Caki2 (cell line): ENCODE results near the gene MYOF. TPM values are rescaled to one million over a fixed set of nuclear protein-coding genes. Genes with fewer than 3 reads are reported as not detected.
"Not testable (repeated sequence)": the region's sequence is repeated elsewhere in the genome, so short reads cannot be mapped to it uniquely, and the experiment has no call there.

ENCODE experiments used
- DNase-seq: peaks from one replicate; pipeline ENCODE4 v3.0.0-alpha.2; 2015; ENCODE audit warnings: low read depth
- in situ Hi-C: cut with HindIII; loops from 2 replicates; pipeline ENCODE4 v1.10.0; 2016; ENCODE audit warnings: low sequenced_read_pairs, low pct_unique_long_range_greater_than_20kb, mixed read lengths
- total RNA-seq: library from RNA; depleted of rRNA; stranded (reverse); fragments of >200 nt; shearing (Covaris generic); gene quantifications from 2 replicates; pipeline ENCODE4 v1.2.3, GENCODE V29; 2014; ENCODE audit warnings: low replicate concordance

The MYOF gene
- total RNA-seq, 1 experiment from 2014 or later, result 83.1 TPM

DNA sequence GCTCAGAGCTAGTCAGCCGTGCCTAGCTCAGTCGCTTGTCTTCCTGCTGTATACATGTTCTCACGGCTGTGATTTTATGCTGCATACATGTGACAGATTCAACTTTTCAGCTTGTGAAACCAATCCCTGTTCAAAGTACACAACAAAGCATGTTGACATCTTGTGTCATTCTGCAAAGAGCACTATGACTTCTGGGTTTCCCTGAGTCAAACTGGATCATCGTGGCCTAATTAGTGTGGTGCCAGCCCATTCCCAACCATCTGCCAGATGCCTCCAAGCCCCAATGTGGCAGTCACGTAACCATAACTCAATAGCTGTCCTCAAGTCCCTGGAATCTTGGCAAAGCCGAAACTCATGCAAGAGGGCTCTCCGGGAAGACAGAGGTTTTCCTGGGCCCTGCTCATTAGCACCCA is 144.8 kb downstream of the MYOF start:
- DNase-seq, result no peak
- in situ Hi-C loops, result no loop called here

DNA sequence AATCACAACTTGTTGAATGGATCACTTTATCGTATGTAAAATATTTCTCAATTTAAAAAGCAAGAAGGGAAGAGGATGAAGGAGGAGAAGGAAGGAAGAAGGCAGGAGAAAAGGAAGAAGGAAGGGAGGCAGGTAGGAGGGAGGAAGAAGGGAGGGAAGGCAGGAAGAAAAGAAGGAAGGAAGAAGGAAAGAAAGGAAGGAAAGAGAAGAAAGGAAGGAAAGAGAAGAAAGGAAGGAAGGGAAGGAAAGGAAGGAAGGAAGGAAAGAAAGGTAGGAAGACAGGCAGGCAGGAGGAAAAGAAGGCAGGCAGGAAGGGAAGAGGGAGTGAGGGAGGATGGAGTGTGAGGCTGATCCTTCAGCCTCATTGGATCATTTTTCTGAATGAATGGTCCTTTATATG is 145.5 kb downstream of the MYOF start:
- in situ Hi-C loops, result no loop called here
- DNase-seq, result no peak

DNA sequence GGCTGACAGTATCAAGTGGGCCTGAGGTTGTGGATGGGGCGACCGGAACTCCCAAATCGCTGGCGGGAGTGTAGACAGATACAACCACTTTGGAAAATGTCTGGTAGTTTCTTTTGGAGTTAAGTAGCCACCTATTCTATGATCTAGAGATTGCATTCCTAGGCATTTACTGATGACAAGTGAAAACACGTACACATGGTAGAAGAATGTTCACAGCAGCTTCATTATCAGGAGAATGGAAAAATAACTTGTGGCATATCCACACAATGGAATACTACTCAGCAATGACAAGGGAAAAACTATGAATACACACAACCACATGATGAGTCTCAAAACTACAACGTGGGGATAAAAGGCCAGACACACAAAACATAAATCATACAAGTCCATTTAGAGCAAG is 146.0 kb downstream of the MYOF start:
- no peak for DNase-seq
- in situ Hi-C loops, result no loop called here

DNA sequence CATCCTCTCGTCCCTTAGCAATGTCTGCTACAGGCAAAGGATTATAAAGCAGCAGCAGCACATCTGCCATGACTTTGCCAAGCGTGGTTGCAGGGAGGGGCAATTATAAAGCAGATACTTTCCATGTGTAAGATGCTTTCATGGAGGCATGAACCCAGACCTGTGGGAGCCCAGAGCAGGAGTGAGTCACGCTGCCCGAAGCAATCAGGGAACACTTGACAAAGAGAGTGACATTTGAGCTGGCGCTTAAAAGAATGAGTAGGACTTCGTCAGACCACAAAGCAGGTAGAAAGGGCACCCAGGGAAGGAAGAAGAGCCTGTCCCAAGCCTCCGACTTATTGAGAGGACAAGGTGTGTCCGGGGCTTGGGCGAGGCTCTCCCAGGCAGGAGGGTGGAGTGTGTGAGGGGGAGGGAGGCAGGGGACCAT is 147.2 kb downstream of the MYOF start:
- peak; percentile 65 for DNase-seq
- in situ Hi-C loops, result no loop called here

DNA sequence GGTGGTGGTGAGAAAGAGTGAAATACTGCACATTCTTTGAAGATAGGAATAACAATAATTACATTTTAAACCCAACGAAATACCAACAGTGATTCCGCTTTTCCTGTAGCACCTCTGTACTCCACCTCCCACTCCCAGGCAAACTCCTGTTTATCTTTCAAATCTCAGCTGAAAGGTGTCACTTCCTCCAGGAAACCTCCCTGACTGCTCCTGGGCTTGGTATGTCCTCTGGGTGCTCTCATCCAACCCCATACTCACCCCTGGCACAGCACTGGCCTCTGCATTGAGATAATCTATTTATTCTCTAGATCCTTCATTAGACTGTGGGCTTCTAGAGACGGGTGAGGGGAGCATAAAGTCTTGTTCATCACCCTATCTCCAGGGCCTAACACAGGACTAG is 148.0 kb downstream of the MYOF start:
- in situ Hi-C loops, result no loop called here
- no peak for DNase-seq

DNA sequence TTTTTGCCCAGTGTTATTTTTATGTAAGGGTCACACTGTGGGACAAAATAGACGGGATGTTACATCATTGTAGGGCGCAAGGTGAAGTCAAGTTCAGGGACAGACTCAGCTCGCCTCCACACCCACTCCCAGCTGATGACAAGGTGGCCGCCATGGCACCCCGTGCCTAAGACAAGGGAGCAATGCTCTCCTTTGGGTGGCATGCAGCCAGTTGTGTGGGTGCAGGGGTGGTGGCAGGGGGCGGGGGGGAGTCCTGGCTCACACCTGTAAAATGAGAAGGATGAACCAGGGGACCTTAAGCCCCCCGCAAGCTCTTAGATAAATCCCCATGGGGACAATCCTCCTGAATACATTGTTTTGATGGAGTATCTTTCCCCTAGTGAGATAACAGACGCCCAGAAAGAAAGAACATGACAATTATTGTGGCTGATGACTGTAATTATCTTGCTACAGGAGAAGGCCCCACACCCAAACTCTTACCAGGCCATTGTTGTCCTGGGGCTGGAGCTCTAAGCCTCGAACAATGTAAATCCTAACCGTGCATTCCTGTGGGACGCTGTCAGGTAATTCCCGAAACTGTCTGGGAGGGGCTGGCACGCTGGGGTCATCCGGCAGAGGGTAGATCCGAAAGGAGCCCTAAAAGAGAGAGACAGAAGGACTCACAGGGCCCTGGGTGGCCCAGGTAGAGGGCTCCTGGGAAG is 148.7 kb downstream of the MYOF start:
- in situ Hi-C loops, result no loop called here
- DNase-seq, result no peak

DNA sequence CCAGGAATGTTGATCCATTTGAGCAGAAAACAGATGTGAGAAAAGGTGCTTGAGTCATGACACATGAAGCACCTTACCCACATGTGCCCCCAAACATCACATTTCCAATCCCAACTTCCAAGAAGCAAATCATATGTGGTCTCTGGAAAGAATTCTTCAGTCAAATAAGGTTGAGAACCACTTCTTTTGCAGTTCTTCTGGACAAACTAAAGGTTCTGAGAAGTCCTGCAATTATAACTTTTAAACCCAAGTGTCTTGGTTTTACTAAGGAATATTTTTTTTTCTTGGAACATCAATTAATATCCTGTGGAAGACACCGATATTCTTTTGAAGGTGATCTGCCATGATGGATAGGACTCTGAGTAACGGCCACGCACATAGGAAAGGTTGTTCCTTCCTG is 151.3 kb downstream of the MYOF start:
- in situ Hi-C loops, result no loop called here
- DNase-seq, result no peak

DNA sequence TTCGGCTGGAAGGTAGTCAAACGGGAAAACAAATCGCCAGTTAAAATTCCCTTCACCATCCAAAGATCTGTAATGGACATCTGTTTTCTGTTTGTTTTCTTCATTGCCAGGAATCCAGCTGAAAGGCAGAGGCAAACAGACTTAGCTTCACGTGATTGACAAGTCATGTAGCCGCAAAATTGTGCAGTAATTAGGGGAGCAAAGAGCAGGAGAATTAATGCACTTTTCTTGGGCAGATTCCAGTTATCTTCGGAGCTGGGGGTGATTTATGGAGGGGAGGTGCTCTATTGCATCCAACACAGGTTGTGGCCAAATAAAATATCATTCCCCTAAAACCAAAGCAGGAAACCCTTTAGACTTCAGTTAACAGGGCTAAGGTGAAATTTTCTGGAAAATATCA is 162.2 kb downstream of the MYOF start:
- in situ Hi-C loops, result no loop called here
- DNase-seq, result no peak

DNA sequence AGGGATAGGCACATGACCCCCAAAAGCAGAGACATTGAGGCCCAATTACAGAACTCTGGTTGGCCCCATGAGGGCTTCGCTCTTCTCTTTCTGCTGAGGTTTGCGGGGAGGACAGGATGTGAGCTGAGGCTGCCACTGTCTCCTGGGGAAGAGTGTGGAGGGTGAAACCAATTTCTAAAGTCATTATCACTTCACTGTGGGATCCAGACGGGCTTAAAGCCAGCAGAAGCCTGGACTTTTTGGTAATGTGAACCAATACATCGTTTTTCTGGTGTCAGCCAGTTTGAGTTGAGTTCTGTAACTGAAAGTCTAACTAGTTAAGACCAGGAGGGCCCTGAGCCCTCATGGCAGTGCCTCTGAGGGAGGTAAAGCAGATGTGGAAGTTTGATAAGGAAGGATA is 163.0 kb downstream of the MYOF start:
- in situ Hi-C loops, result no loop called here
- DNase-seq, result no peak

DNA sequence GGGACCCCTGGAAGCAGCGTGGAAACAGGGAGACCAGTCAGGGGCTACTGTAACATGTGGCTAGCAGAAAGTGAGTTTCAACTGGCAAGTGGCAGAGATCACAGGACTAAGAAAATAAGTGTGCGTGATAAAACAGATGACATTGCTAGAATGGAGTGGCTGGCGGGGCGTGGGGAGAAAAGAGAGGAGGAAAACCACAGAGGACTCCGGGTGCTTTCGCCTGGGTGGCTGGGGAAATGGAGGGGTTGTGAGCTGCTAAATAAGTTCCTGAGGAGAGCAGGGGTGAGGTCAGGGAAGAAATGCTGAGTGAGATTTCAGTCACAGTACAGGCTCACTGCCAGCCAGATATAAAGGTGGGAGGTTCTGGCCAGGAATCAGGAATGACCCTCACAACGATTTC is 166.9 kb downstream of the MYOF start:
- in situ Hi-C loops, result no loop called here
- no peak for DNase-seq

DNA sequence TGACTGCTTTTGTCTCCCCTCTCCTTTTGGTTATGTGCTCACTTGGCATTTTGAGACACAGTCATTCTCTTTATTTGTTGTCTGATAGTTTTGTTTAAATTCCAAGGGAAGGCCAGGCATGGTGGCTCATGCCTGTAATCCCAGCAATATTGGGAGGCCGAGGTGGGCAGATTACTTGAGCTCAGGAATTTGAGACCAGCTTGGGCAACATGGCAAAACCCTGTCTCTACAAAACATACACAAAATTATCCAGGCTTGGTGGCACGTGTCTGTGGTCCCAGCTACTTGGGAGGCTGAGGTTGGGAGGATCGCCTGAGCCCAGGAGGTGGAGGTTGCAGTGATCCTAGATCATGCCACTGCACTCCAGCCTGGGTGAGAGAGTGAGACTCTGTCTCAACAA is 167.5 kb downstream of the MYOF start:
- in situ Hi-C loops, DNase-seq: not testable (repeated sequence)

DNA sequence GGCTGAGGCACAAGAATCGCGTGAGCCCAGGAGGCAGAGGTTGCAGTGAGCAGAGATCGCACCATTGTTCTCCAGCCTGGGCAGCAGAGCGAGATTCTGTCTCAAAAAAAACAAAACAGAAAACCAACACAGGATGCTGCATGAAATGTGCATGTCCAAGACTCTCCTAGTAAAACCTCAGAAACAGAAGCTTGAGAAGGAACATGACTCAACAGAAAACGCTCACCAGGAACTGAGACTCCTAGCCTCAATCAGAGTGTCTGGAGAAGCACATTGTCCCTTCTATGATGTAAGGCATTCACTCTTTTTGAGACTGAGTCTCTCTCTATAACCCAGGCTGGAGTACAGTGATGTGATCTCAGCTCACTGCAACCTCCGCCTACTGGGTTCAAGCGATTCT is 168.3 kb downstream of the MYOF start:
- in situ Hi-C loops, result no loop called here
- peak; percentile 22 for DNase-seq

DNA sequence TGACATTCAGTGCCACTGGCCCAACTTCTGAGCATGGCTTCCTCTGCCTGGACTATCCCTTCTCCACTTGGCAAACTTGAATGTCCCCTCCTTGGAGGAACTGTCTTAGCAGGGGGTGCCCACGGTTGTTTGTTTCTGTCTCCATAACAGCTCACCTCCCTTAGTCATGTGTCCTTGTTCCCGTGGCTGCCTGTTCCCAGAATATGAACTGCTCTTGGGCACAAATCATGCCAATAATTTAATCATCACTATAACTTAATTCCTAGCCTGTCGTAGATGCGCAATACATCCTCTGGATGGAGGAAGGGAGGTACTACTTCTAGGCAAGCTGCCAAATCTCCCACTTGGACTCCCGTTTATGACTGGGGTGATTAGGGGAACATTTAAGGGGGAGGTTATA is 173.1 kb downstream of the MYOF start:
- peak; percentile 34 for DNase-seq
- in situ Hi-C loops, result no loop called here

DNA sequence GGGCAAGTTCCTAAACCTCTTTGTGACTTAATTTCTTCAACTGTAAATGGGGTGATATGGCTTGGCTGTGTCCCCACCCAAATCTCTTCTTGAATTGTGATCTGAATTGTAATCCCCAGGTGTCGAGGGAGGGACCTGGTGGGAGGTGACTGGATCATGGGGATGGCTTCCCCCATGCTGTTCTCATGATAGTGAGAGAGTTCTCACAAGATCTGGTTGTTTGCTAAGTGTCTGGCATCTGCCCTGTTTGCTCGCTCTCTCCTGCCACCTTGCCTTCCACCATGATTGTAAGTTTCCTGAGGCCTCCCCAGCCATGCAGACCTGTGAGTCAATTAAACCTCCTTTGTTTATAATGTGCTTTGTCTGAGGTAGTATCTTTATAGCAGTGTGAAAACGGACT is 177.0 kb downstream of the MYOF start:
- in situ Hi-C loops, result no loop called here

DNA sequence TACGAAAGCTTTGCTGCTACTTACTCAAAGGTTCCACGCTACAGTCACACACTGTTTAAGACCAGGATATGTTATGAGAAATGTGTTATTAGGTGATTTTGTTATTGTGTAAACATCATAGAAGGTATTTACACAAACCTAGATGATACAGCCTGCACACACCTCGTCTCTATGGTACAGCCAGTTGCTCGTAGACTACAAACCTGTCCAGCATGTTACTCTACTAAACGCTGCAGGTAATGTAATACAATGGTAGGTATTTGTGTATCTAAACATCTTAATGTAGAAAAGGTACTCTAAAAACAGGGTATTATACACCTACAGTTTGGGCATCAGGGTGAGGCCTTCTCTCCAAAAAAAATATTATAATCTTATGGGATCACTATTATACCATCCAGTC is 181.2 kb downstream of the MYOF start:
- DNase-seq, result no peak
- in situ Hi-C loops, result no loop called here

More for the DNA sequence above, 177.0 kb downstream of the MYOF start:
- DNase-seq, result no peak

DNA sequence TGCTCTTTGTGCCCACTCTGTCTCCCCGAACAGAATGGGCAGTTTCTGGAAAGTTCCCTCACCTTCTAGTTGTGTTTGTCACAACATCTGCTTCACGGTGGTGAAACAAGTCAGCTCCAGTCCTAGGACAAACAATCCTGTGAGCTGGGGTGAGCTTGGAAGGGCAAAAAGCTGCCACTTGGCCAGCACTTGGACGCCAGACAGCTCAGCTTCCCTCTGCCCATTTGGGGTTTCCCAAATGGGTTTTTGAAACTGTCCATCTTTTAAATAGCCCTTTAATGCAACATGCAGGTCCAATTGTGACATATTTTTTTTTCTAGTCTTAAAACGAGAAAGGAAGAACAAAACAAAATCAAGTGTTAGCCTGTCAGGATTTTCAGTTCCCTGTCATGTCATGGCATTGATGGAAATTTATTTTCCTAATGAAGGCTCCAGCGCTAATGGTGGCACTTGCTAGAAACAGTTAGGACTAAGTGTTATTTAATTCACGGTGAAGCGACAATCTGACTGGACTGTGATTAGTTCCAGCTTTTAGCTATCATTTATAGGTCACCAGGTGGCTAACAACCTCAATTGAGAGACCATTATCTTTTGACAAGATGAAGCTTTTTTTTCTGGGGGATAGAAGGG is 181.7 kb downstream of the MYOF start:
- in situ Hi-C loops, result no loop called here
- DNase-seq, result no peak

DNA sequence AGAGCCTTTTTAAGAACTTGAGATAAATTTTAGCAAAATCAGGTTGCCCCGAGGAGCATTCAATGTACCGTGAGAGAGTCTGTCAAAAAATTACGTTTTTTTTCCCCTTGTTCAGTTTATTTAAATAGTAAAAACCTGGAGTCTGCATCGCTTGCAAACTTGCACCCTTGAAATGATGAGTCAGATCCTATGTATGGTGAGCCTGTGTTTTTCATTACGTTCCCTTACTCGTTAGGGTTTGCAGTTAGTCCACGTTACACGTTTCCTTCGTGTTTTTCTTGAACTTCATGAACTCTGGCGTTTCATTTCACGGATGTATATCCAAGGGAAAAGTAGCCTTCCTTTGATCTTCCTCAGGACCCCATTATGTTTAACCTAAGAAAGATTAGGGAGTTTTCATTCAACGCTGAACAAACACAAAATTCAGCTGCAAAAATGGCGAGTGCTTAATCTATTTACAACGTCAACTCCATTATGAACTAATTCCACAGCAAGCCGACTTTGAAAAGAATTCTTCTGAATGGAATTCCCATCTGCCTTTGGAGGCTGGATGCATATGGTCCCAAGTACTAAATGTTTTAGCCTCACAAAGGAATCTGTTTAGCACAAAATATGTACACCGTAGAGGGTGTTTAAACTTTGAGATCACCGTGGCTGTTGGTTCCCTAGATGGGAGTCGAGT is 182.4 kb downstream of the MYOF start:
- in situ Hi-C loops, result loop anchor here (10.0 kb wide), 1 partner anchor 195 kb away; no protein-coding TSS in a partner anchor
- DNase-seq, result no peak

DNA sequence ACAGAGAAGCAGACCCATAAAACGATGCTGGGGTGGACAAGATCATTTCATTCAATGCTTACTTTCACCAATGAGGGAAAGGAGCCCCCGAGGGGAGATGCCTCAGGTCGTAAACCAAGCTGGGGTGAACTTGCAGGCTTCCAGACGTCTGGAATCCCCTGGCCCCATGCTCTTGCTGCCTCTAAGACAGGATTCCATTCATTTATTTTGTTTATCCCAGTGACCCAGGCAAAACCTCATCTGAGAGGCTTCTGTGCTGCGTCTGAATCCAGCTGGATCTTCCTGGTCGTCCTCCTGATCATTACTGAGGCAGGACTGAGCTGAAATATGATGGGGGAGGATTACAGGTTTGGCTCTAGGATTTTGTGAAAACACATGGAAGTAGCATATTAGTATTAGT is 182.9 kb downstream of the MYOF start:
- in situ Hi-C loops, result loop anchor here (10.0 kb wide), 1 partner anchor 194 kb away; no protein-coding TSS in a partner anchor
- no peak for DNase-seq

DNA sequence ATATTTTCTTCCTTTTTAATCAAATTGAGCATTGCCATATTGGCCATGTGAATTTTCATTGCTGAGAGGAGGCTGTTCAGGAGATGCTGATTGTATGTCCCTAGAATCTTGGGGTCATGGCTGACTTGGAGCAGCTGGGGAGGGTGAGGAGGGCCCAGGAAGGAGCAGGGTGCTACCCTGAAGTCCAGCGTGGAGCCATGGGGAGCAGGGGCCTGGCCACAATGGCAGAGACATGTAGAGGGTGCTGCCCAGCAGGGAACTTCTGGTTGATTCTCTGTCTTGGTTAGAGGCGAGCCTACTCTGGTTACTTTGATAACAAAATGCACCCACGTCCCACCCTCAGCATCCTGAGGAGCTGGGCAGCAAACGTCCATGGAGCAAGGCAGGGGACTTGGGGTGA is 186.0 kb downstream of the MYOF start:
- DNase-seq, result no peak
- in situ Hi-C loops, result loop anchor here (10.0 kb wide), 1 partner anchor 191 kb away; no protein-coding TSS in a partner anchor
